GM23338 (cell line): Measurements from ENCODE around the gene DHRS7C. TPM values are rescaled to one million over a fixed set of nuclear protein-coding genes. Genes with fewer than 3 reads are reported as not detected.

ENCODE experiments used
- ATAC-seq: fragments of 200-7000 bp; cut with Tn5 transposase; 3 replicates; pipeline ENCODE4 v1.9.1; 2020
- DNase-seq: peaks from one replicate; pipeline ENCODE4 v3.0.0-alpha.2; 2015; ENCODE audit warnings: low spot score
- H2AFZ ChIP-seq: fragments of 200-600 bp; sonication (generic); 2 replicates; pipeline ENCODE4 v1.8.0; 2016; ENCODE audit warnings: antibody characterized with exemption, mild to moderate bottlenecking, moderate library complexity
- H3F3A ChIP-seq: fragments of 200-600 bp; sonication (generic); replicated peaks from 2 replicates; pipeline ENCODE4 v1.8.0; 2017; ENCODE audit warnings: antibody characterized with exemption, mixed run types, low read depth
- H3K27ac ChIP-seq: fragments of 200-600 bp; sonication (generic); 2 replicates; pipeline ENCODE4 v1.6.1; 2016; ENCODE audit warnings: low read depth
- H3K27me3 ChIP-seq: fragments of 200-600 bp; sonication (generic); 2 replicates; pipeline ENCODE4 v1.8.0; 2016; ENCODE audit warnings: mild to moderate bottlenecking, mixed run types, moderate library complexity; ENCODE audit not compliant: insufficient read depth
- H3K36me3 ChIP-seq: fragments of 200-600 bp; sonication (generic); 2 replicates; pipeline ENCODE4 v1.8.0; 2016; ENCODE audit warnings: mild to moderate bottlenecking; ENCODE audit not compliant: insufficient read depth
- H3K4me1 ChIP-seq: fragments of 200-600 bp; sonication (generic); 2 replicates; pipeline ENCODE4 v1.8.0; 2016; ENCODE audit warnings: mild to moderate bottlenecking, moderate library complexity; ENCODE audit not compliant: insufficient read depth
- H3K4me2 ChIP-seq: fragments of 200-600 bp; sonication (generic); 2 replicates; pipeline ENCODE4 v1.7.1; 2017; ENCODE audit warnings: mixed run types
- H3K4me3 ChIP-seq: fragments of 200-600 bp; sonication (generic); 2 replicates; pipeline ENCODE4 v1.6.1; 2016; ENCODE audit warnings: mixed run types
- H3K79me2 ChIP-seq: fragments of 200-600 bp; sonication (generic); replicated peaks from 2 replicates; pipeline ENCODE4 v1.8.0; 2017; ENCODE audit warnings: mild to moderate bottlenecking; ENCODE audit not compliant: insufficient read depth
- H3K9me2 ChIP-seq: fragments of 200-600 bp; sonication (generic); 2 replicates; pipeline ENCODE4 v1.8.0; 2017; ENCODE audit not compliant: insufficient read depth
- H4K20me1 ChIP-seq: fragments of 200-600 bp; sonication (generic); replicated peaks from 2 replicates; pipeline ENCODE4 v1.8.0; 2017; ENCODE audit warnings: mild to moderate bottlenecking; ENCODE audit not compliant: insufficient read depth
- H3K27ac Mint-ChIP-seq: 2 replicates; pipeline ENCODE4 v1.8.0; 2020; ENCODE audit warnings: inconsistent platforms, mild to moderate bottlenecking, moderate library complexity, mixed read lengths
- H3K27me3 Mint-ChIP-seq: 3 replicates; pipeline ENCODE4 v1.8.0; 2022; ENCODE audit warnings: low read depth, mild to moderate bottlenecking, moderate library complexity, mixed read lengths, inconsistent platforms; ENCODE audit not compliant: insufficient read depth, poor library complexity
- H3K36me3 Mint-ChIP-seq: 3 replicates; pipeline ENCODE4 v1.8.0; 2021; ENCODE audit warnings: low read depth, mild to moderate bottlenecking, inconsistent platforms, moderate library complexity, mixed read lengths
- H3K4me1 Mint-ChIP-seq: 3 replicates; pipeline ENCODE4 v1.8.0; 2020; ENCODE audit warnings: mild to moderate bottlenecking, inconsistent platforms, mixed read lengths
- H3K4me3 Mint-ChIP-seq: 3 replicates; pipeline ENCODE4 v1.8.0; 2021; ENCODE audit warnings: moderate library complexity, mild to moderate bottlenecking, inconsistent platforms, mixed read lengths
- H3K9me3 Mint-ChIP-seq: 3 replicates; pipeline ENCODE4 v1.8.0; 2020; ENCODE audit warnings: moderate library complexity, mild to moderate bottlenecking, inconsistent platforms, mixed read lengths
- CREB1 ChIP-seq: fragments of 250-450 bp; sonication (Bioruptor Pico); IDR thresholded peaks from 2 replicates; pipeline ENCODE4 v1.5.0; 2020; ENCODE audit warnings: low read depth, mild to moderate bottlenecking, moderate library complexity
- EZH2 ChIP-seq: fragments of 200-600 bp; sonication (generic); IDR thresholded peaks from one replicate; pipeline ENCODE4 v1.8.0; 2017; ENCODE audit warnings: antibody characterized with exemption, mild to moderate bottlenecking, low read depth; ENCODE audit not compliant: unreplicated experiment
- EZH2phosphoT487 ChIP-seq: fragments of 200-600 bp; sonication (generic); IDR thresholded peaks from one replicate; pipeline ENCODE4 v1.8.1; 2018; ENCODE audit warnings: antibody characterized with exemption; ENCODE audit not compliant: unreplicated experiment
- JUNB ChIP-seq: IDR thresholded peaks from one replicate; pipeline ENCODE4 v1.6.1; 2016; ENCODE audit warnings: antibody characterized with exemption; ENCODE audit not compliant: unreplicated experiment
- NANOG ChIP-seq: IDR thresholded peaks from 2 replicates; pipeline ENCODE4 v1.6.1; 2016; ENCODE audit warnings: antibody characterized with exemption, borderline replicate concordance
- POLR2AphosphoS5 ChIP-seq: IDR thresholded peaks from 2 replicates; pipeline ENCODE4 v1.6.1; 2016; ENCODE audit warnings: antibody characterized with exemption, low read depth
- STAT1 ChIP-seq: IDR thresholded peaks from one replicate; pipeline ENCODE4 v1.6.1; 2016; ENCODE audit warnings: antibody characterized with exemption; ENCODE audit not compliant: unreplicated experiment
- ZNF114 ChIP-seq: fragments of 250-450 bp; sonication (Bioruptor Pico); IDR thresholded peaks from 2 replicates; pipeline ENCODE4 v1.5.0; 2020; ENCODE audit warnings: mild to moderate bottlenecking, moderate library complexity
- ZNF331 ChIP-seq: fragments of 250-450 bp; sonication (Bioruptor Pico); IDR thresholded peaks from 2 replicates; pipeline ENCODE4 v1.5.0; 2020; ENCODE audit warnings: low read depth, mild to moderate bottlenecking, moderate library complexity
- polyA plus RNA-seq: library from polyadenylated mRNA; unstranded; fragments of >200 nt; fragmentation: Nextera tagmentation; extraction: Ambion mirVana; gene quantifications from 2 replicates; pipeline ENCODE4 v1.2.1, GENCODE V29; 2016
- total RNA-seq: library from RNA; depleted of rRNA; stranded (reverse); fragments of >200 nt; shearing (Covaris generic); gene quantifications from 2 replicates; pipeline ENCODE4 v1.2.3, GENCODE V29; 2014
- TF ChIP-seq, protein P1 (sequence below): fragments of 250-450 bp; sonication (Bioruptor Pico); IDR thresholded peaks from 2 replicates; pipeline ENCODE4 v1.5.0; 2020; ENCODE audit warnings: mild to moderate bottlenecking, moderate library complexity
- TF ChIP-seq, protein P2 (sequence below): IDR thresholded peaks from 2 replicates; pipeline ENCODE4 v1.6.1; 2016; ENCODE audit warnings: antibody characterized with exemption
- TF ChIP-seq, protein P3 (sequence below), 2 experiments: fragments of 200-600 bp in 1 of 2; sonication (generic) in 1 of 2; conservative IDR thresholded peaks; 2 replicates each; pipeline versions ENCODE4 v1.5.1 to v1.6.1; 2016 to 2017; ENCODE audit warnings: antibody characterized with exemption in 2 of 2, low read depth in 2 of 2, mild to moderate bottlenecking in 2 of 2, moderate library complexity in 1 of 2
- TF ChIP-seq, protein P4 (sequence below): IDR thresholded peaks from one replicate; pipeline ENCODE4 v1.6.1; 2018; ENCODE audit warnings: antibody characterized with exemption; ENCODE audit not compliant: unreplicated experiment

DHRS7C gene
- total and polyA plus RNA-seq, 2 experiments from 2014 or later = not detected

DNA sequence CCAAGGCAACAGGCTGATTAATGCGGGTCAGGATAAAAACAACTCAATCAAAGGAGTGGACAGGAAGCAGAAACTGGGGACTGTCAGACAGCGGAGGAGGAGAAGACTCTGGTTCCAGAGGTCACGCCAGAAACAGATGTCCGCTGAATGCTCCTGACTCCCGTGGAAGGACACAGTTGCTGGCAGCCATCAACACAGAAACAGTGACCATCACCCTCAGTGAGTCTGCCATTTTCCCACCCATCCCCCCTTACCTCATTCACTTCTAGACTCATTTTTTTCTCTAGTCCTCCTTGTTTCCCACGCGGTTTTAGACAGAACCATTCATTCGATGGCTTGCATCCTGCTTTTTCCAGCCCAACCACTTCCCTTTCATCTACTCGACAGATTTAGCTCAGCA, 40.9 kb downstream of the DHRS7C start:
- H4K20me1 ChIP-seq = no peaks in the 10 kb centered on the region
- no peaks in the 10 kb centered on the region for H3F3A ChIP-seq
- H3K36me3 Mint-ChIP-seq = no peaks in the 10 kb centered on the region
- H2AFZ ChIP-seq = no peak overlapping the region
- no peak overlapping the region for H3K27ac Mint-ChIP-seq
- no peaks in the 10 kb centered on the region for H3K4me1 Mint-ChIP-seq
- H3K27me3 ChIP-seq = no peaks in the 10 kb centered on the region
- TF ChIP-seq POLR2AphosphoS5 = no peak
- TF ChIP-seq, protein P1, sequence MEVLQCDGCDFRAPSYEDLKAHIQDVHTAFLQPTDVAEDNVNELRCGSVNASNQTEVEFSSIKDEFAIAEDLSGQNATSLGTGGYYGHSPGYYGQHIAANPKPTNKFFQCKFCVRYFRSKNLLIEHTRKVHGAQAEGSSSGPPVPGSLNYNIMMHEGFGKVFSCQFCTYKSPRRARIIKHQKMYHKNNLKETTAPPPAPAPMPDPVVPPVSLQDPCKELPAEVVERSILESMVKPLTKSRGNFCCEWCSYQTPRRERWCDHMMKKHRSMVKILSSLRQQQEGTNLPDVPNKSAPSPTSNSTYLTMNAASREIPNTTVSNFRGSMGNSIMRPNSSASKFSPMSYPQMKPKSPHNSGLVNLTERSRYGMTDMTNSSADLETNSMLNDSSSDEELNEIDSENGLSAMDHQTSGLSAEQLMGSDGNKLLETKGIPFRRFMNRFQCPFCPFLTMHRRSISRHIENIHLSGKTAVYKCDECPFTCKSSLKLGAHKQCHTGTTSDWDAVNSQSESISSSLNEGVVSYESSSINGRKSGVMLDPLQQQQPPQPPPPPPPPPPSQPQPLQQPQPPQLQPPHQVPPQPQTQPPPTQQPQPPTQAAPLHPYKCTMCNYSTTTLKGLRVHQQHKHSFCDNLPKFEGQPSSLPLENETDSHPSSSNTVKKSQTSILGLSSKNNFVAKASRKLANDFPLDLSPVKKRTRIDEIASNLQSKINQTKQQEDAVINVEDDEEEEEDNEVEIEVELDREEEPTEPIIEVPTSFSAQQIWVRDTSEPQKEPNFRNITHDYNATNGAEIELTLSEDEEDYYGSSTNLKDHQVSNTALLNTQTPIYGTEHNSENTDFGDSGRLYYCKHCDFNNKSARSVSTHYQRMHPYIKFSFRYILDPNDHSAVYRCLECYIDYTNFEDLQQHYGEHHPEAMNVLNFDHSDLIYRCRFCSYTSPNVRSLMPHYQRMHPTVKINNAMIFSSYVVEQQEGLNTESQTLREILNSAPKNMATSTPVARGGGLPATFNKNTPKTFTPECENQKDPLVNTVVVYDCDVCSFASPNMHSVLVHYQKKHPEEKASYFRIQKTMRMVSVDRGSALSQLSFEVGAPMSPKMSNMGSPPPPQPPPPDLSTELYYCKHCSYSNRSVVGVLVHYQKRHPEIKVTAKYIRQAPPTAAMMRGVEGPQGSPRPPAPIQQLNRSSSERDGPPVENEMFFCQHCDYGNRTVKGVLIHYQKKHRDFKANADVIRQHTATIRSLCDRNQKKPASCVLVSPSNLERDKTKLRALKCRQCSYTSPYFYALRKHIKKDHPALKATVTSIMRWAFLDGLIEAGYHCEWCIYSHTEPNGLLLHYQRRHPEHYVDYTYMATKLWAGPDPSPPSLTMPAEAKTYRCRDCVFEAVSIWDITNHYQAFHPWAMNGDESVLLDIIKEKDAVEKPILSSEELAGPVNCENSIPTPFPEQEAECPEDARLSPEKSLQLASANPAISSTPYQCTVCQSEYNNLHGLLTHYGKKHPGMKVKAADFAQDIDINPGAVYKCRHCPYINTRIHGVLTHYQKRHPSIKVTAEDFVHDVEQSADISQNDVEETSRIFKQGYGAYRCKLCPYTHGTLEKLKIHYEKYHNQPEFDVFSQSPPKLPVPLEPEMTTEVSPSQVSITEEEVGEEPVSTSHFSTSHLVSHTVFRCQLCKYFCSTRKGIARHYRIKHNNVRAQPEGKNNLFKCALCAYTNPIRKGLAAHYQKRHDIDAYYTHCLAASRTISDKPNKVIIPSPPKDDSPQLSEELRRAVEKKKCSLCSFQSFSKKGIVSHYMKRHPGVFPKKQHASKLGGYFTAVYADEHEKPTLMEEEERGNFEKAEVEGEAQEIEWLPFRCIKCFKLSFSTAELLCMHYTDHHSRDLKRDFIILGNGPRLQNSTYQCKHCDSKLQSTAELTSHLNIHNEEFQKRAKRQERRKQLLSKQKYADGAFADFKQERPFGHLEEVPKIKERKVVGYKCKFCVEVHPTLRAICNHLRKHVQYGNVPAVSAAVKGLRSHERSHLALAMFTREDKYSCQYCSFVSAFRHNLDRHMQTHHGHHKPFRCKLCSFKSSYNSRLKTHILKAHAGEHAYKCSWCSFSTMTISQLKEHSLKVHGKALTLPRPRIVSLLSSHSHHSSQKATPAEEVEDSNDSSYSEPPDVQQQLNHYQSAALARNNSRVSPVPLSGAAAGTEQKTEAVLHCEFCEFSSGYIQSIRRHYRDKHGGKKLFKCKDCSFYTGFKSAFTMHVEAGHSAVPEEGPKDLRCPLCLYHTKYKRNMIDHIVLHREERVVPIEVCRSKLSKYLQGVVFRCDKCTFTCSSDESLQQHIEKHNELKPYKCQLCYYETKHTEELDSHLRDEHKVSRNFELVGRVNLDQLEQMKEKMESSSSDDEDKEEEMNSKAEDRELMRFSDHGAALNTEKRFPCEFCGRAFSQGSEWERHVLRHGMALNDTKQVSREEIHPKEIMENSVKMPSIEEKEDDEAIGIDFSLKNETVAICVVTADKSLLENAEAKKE (CRISPR knock-in tag) = no peak
- TF ChIP-seq, protein P2, sequence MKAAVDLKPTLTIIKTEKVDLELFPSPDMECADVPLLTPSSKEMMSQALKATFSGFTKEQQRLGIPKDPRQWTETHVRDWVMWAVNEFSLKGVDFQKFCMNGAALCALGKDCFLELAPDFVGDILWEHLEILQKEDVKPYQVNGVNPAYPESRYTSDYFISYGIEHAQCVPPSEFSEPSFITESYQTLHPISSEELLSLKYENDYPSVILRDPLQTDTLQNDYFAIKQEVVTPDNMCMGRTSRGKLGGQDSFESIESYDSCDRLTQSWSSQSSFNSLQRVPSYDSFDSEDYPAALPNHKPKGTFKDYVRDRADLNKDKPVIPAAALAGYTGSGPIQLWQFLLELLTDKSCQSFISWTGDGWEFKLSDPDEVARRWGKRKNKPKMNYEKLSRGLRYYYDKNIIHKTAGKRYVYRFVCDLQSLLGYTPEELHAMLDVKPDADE = no peak
- no peak for TF ChIP-seq ZNF331
- TF ChIP-seq, protein P3, sequence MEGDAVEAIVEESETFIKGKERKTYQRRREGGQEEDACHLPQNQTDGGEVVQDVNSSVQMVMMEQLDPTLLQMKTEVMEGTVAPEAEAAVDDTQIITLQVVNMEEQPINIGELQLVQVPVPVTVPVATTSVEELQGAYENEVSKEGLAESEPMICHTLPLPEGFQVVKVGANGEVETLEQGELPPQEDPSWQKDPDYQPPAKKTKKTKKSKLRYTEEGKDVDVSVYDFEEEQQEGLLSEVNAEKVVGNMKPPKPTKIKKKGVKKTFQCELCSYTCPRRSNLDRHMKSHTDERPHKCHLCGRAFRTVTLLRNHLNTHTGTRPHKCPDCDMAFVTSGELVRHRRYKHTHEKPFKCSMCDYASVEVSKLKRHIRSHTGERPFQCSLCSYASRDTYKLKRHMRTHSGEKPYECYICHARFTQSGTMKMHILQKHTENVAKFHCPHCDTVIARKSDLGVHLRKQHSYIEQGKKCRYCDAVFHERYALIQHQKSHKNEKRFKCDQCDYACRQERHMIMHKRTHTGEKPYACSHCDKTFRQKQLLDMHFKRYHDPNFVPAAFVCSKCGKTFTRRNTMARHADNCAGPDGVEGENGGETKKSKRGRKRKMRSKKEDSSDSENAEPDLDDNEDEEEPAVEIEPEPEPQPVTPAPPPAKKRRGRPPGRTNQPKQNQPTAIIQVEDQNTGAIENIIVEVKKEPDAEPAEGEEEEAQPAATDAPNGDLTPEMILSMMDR (conservative IDR thresholded peaks at IDR 0.05; ENCODE audit: low read depth in 2 of 2) = no peak
- TF ChIP-seq EZH2 = no peak
- no peak for TF ChIP-seq EZH2phosphoT487
- no peak for TF ChIP-seq STAT1
- TF ChIP-seq CREB1 (CRISPR knock-in tag) = no peak
- no peak for TF ChIP-seq ZNF114 (CRISPR knock-in tag)
- TF ChIP-seq, protein P4, sequence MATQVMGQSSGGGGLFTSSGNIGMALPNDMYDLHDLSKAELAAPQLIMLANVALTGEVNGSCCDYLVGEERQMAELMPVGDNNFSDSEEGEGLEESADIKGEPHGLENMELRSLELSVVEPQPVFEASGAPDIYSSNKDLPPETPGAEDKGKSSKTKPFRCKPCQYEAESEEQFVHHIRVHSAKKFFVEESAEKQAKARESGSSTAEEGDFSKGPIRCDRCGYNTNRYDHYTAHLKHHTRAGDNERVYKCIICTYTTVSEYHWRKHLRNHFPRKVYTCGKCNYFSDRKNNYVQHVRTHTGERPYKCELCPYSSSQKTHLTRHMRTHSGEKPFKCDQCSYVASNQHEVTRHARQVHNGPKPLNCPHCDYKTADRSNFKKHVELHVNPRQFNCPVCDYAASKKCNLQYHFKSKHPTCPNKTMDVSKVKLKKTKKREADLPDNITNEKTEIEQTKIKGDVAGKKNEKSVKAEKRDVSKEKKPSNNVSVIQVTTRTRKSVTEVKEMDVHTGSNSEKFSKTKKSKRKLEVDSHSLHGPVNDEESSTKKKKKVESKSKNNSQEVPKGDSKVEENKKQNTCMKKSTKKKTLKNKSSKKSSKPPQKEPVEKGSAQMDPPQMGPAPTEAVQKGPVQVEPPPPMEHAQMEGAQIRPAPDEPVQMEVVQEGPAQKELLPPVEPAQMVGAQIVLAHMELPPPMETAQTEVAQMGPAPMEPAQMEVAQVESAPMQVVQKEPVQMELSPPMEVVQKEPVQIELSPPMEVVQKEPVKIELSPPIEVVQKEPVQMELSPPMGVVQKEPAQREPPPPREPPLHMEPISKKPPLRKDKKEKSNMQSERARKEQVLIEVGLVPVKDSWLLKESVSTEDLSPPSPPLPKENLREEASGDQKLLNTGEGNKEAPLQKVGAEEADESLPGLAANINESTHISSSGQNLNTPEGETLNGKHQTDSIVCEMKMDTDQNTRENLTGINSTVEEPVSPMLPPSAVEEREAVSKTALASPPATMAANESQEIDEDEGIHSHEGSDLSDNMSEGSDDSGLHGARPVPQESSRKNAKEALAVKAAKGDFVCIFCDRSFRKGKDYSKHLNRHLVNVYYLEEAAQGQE = no peak
- no peak for TF ChIP-seq JUNB
- no peak for TF ChIP-seq NANOG
- H3K27ac ChIP-seq = no peak overlapping the region
- no peaks in the 10 kb centered on the region for H3K9me3 Mint-ChIP-seq
- H3K4me3 Mint-ChIP-seq = no peak overlapping the region
- DNase-seq (no peak), ATAC-seq (no peak)
- no peaks in the 10 kb centered on the region for H3K79me2 ChIP-seq
- no peaks in the 10 kb centered on the region for H3K4me1 ChIP-seq
- H3K4me2 ChIP-seq = no peak overlapping the region
- no peak overlapping the region for H3K4me3 ChIP-seq
- H3K27me3 Mint-ChIP-seq = no peaks in the 10 kb centered on the region
- no peaks in the 10 kb centered on the region for H3K36me3 ChIP-seq
- no peaks in the 10 kb centered on the region for H3K9me2 ChIP-seq
